ENCODE results near the gene KDM6B.

KDM6B gene

GRCh38 chr17:7822126-7822525, 11.9 kb upstream of the KDM6B start:
- DNase-seq, result no peak

GRCh38 chr17:7823581-7824001, 10.4 kb upstream of the KDM6B start:
- no peak for DNase-seq

GRCh38 chr17:7824021-7824924, 9.7 kb upstream of the KDM6B start:
- DNase-seq, result no peak

GRCh38 chr17:7825206-7825990, 8.6 kb upstream of the KDM6B start:
- DNase-seq, result no peak

GRCh38 chr17:7830616-7831015, 3.4 kb upstream of the KDM6B start:
- DNase-seq, result no peak

GRCh38 chr17:7831233-7831632, 2.8 kb upstream of the KDM6B start:
- no peak for DNase-seq

- DNase-seq, result no peak
Measured at GRCh38 chr17:7832431-7832830, 1.6 kb upstream of the KDM6B start.

- DNase-seq, result no peak
Measured at GRCh38 chr17:7833011-7833794, 814 bp upstream of the KDM6B start.

GRCh38 chr17:7834542-7834956, 532 bp downstream of the KDM6B start:
- DNase-seq, result peak in 1 of 2 donors; percentile 86

GRCh38 chr17:7834957-7835813, 1.2 kb downstream of the KDM6B start:
- peak; percentile 84 to 93 for DNase-seq

- DNase-seq, result peak in 1 of 2 donors; percentile 53
Measured at GRCh38 chr17:7835814-7836595, 2.0 kb downstream of the KDM6B start.

GRCh38 chr17:7836596-7837407, 2.8 kb downstream of the KDM6B start:
- DNase-seq, result peak; percentile 37 to 78

- DNase-seq, result no peak
Measured at GRCh38 chr17:7837408-7838088, 3.5 kb downstream of the KDM6B start.

GRCh38 chr17:7838090-7839075, 4.4 kb downstream of the KDM6B start:
- peak; percentile 39 to 41 for DNase-seq

- no peak for DNase-seq
Measured at GRCh38 chr17:7839190-7839875, 5.3 kb downstream of the KDM6B start.

- DNase-seq, result no peak
Measured at GRCh38 chr17:7839876-7840261, 5.9 kb downstream of the KDM6B start.

- DNase-seq, result no peak
Measured at GRCh38 chr17:7840441-7840840, 6.4 kb downstream of the KDM6B start.

- DNase-seq, result no peak
Measured at GRCh38 chr17:7840875-7841274, 6.9 kb downstream of the KDM6B start.

Data from bone marrow (tissue), 2 donors.